AG04450 (cell line): ENCODE measurements around the gene PDGFD. TPM values are rescaled to one million over a fixed set of nuclear protein-coding genes. Genes with fewer than 3 reads are reported as not detected.

Experiments
- CTCF ChIA-PET: fragments of 300-600, 350-600 bp; formaldehyde crosslinking; extraction: SDS; loops from one replicate; lab custom pipeline; 2022; ENCODE audit warnings: antibody characterized with exemption, inconsistent platforms; lab: Charles Lee
- POLR2A ChIA-PET: fragments of 350-600 bp; formaldehyde crosslinking; extraction: SDS; loops from one replicate; lab custom pipeline; 2021; ENCODE audit warnings: antibody characterized with exemption, inconsistent platforms; lab: Yijun Ruan, JAX
- DNase-seq: peaks from one replicate; pipeline ENCODE4 v3.0.0-alpha.2; 2011; ENCODE audit warnings: low read depth, low spot score
- H3K27ac ChIP-seq: one replicate; pipeline ENCODE4 v1.5.1; 2012; ENCODE audit warnings: low read depth, low read length, control low read depth
- H3K27me3 ChIP-seq: one replicate; pipeline ENCODE4 v1.6.0; 2012; ENCODE audit warnings: low read length; ENCODE audit not compliant: control insufficient read depth, insufficient read depth
- H3K4me3 ChIP-seq: 2 replicates; pipeline ENCODE4 v1.5.1; 2011; ENCODE audit warnings: mild to moderate bottlenecking, low read depth, low read length, control low read depth
- H3K9me3 ChIP-seq: 2 replicates; pipeline ENCODE4 v1.5.1; 2012; ENCODE audit warnings: low read length; ENCODE audit not compliant: control insufficient read depth, insufficient read depth
- polyA plus RNA-seq: library from polyadenylated mRNA; depleted of rRNA; stranded (reverse); fragments of >200 nt; gene quantifications from 2 replicates; pipeline ENCODE4 v1.2.3, GENCODE V29; 2011
- TF ChIP-seq, protein P1 (sequence below): IDR thresholded peaks from 2 replicates; pipeline ENCODE4 v1.5.1; 2011; ENCODE audit warnings: low read depth, low read length, control low read depth, inconsistent platforms

The PDGFD gene
- polyA plus RNA-seq, 1 experiment, result 58.1 TPM

DNA sequence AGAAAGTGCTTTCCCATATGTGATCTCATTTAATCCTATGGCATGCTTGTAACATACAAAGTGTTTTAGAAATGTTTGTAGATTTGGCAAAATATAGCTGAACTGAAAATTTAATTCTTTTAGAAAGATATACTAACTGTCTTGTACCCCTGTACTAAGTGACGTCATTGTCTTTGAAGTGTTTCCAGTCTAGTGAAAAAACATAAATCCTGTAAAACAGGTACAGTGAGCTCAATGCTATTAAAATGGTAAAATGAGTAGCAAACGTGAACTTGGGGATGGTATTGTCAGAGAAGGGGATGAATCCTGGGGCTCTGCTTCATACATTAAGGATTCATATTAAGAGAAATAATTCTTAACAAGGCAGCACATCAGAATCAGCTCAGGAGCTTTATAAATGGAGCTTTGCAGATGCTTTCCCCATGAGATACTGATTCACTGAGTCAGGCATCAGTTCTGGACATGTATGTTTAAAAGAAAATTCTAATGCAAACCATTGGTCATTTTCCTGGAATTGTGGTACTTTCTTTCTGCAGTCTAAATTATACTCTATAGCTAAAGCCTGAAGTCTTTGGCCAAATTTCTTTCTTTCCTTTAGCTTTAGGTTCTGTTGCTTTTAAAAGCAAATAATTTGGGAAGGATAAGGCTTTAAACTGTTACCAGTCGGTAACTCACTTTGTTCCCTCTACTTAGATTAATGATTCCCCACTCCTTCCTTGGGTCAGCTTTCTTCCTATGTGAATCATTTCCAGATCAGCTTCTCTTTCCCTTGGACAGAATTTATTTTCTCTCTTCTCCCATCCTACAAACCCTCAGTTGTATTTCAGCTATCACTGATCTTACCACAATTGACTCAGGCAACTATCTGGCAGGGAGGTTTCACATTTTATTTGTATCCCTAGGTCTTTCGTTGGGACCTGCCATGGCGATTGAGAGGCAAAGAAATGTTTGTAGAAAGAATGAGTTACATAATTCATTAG lies 185.0 kb downstream of the PDGFD start:
- Histone ChIP-seq H3K4me3 (no peak overlapping the region), H3K9me3 (no peaks in the 10 kb centered on the region), H3K27me3 (no peaks in the 10 kb centered on the region), H3K27ac (no peak overlapping the region)
- no peak for DNase-seq
- TF ChIP-seq, protein P1, sequence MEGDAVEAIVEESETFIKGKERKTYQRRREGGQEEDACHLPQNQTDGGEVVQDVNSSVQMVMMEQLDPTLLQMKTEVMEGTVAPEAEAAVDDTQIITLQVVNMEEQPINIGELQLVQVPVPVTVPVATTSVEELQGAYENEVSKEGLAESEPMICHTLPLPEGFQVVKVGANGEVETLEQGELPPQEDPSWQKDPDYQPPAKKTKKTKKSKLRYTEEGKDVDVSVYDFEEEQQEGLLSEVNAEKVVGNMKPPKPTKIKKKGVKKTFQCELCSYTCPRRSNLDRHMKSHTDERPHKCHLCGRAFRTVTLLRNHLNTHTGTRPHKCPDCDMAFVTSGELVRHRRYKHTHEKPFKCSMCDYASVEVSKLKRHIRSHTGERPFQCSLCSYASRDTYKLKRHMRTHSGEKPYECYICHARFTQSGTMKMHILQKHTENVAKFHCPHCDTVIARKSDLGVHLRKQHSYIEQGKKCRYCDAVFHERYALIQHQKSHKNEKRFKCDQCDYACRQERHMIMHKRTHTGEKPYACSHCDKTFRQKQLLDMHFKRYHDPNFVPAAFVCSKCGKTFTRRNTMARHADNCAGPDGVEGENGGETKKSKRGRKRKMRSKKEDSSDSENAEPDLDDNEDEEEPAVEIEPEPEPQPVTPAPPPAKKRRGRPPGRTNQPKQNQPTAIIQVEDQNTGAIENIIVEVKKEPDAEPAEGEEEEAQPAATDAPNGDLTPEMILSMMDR, result no peak
- POLR2A ChIA-PET, result no interaction called here
- CTCF ChIA-PET, result interaction anchor here (0.6 to 1.2 kb wide), 2 partner anchors 9 to 314 kb away, joined by 4 read pairs; no protein-coding TSS in a partner anchor

DNA sequence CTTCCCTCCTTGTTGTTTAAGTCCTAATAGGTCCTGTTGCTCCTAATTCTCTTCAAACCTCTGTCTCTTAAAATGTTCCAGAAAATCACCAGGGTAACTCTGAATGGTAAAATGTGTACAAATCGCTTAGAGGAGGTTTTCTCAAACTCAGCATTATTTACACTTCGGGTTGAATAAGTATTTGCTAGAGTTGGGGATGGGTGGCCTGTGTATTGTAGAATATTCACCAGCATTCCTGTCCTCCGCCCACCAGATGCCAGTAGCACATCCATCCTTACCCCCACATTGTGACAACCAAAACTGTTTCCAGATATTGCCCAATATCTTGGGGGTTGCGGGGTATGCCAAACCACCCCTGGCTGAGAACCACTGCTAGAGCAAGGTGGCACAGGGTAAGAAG lies 191.9 kb downstream of the PDGFD start:
- no peak overlapping the region for H3K4me3 ChIP-seq
- DNase-seq, result no peak
- H3K9me3 ChIP-seq, result no peaks in the 10 kb centered on the region
- POLR2A ChIA-PET, result no interaction called here
- TF ChIP-seq, protein P1, result no peak
- CTCF ChIA-PET, result no interaction called here
- no peaks in the 10 kb centered on the region for H3K27me3 ChIP-seq
- H3K27ac ChIP-seq, result no peak overlapping the region

GRCh38 chr11:103970701-103971249 lies 193.2 kb downstream of the PDGFD start:
- Histone ChIP-seq H3K4me3 (no peak overlapping the region), H3K27me3 (no peaks in the 10 kb centered on the region), H3K27ac (no peak overlapping the region), H3K9me3 (no peaks in the 10 kb centered on the region)
- TF ChIP-seq, protein P1, result no peak
- no peak for DNase-seq
- ChIA-PET CTCF (no interaction called here), POLR2A (no interaction called here)

- Histone ChIP-seq H3K27ac (no peak overlapping the region), H3K9me3 (no peaks in the 10 kb centered on the region), H3K4me3 (no peak overlapping the region), H3K27me3 (no peaks in the 10 kb centered on the region)
- TF ChIP-seq, protein P1, result no peak
- DNase-seq, result no peak
- CTCF ChIA-PET, result no interaction called here
- POLR2A ChIA-PET, result no interaction called here
Measured at GRCh38 chr11:103968685-103969084, 195.3 kb downstream of the PDGFD start.

GRCh38 chr11:103967985-103968384 lies 196.0 kb downstream of the PDGFD start:
- Histone ChIP-seq H3K4me3 (no peak overlapping the region), H3K27me3 (no peaks in the 10 kb centered on the region), H3K27ac (no peak overlapping the region), H3K9me3 (no peaks in the 10 kb centered on the region)
- POLR2A ChIA-PET, result no interaction called here
- CTCF ChIA-PET, result no interaction called here
- TF ChIP-seq, protein P1, result no peak
- no peak for DNase-seq
